ENCODE results near the gene AQP3.

DNA sequence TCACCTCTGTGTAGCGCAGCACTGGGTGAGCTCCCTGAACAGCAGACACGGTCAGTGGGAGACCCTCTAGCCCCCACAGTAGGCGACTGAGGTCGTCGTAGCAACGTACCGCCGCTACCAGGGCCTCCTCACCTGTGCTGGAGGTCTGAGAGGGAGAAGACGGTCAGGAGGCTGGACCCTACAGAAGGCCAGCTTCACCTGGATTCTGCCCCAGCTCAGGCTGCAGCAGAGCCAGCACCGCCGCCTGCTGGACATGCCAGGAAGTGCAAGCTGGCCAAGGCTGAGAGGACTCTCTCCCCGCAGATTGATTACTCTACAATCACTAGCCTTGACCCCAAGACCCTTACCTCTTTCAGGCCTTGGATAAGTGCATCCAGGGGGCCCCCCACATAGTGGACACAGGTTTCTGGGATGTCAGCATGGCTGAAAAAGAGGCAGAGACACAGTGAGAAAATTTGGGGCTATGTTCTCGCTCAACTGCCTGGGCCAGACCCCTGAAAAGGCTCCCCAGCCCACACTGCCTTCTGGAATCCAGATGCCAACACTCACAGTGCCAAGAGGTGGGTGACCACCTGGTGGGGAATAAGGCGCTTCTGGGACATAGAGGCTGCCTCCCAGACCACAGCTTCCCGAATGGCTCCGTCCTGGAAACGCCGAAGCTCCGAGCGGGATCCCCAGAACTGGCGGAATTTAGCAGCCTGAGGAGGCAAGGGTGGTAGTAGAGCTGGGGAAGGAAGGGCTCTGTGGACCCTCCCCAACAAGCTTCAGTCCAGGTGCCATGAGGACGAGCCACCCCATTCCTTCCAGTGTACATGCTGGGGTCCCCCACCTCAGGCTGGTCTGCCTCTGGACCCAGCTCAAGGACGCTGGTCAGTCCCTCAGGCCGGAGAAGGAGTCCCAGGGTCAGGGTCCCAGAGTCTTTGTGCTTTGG lies 19.4 kb upstream of the AQP3 start:
- TF ChIP-seq, protein P1, sequence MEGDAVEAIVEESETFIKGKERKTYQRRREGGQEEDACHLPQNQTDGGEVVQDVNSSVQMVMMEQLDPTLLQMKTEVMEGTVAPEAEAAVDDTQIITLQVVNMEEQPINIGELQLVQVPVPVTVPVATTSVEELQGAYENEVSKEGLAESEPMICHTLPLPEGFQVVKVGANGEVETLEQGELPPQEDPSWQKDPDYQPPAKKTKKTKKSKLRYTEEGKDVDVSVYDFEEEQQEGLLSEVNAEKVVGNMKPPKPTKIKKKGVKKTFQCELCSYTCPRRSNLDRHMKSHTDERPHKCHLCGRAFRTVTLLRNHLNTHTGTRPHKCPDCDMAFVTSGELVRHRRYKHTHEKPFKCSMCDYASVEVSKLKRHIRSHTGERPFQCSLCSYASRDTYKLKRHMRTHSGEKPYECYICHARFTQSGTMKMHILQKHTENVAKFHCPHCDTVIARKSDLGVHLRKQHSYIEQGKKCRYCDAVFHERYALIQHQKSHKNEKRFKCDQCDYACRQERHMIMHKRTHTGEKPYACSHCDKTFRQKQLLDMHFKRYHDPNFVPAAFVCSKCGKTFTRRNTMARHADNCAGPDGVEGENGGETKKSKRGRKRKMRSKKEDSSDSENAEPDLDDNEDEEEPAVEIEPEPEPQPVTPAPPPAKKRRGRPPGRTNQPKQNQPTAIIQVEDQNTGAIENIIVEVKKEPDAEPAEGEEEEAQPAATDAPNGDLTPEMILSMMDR (IDR thresholded peaks at IDR 0.05; ENCODE audit: low read depth, low read length, poor library complexity, severe bottlenecking) = peak; percentile 91
- no peak for TF ChIP-seq EZH2phosphoT487 (IDR thresholded peaks at IDR 0.05; ENCODE audit: borderline replicate concordance, low read length)

Data from DOHH2 (cell line).